Measurements from ENCODE around the gene HES5.

- TF ChIP-seq CTCF (conservative IDR thresholded peaks at IDR 0.05; ENCODE audit: low read depth, low read length): no peak
- no peak for TF ChIP-seq EZH2 (IDR thresholded peaks at IDR 0.05; ENCODE audit: low read length, unreplicated experiment)
Measured at GRCh38 chr1:2530513-2531361, 674 bp upstream of the HES5 start.
